GM12878 (cell line): ENCODE measurements around the gene ASRGL1. TPM values are rescaled to one million over a fixed set of nuclear protein-coding genes. Genes with fewer than 3 reads are reported as not detected.

Experiments used
- ATAC-seq: fragments of 200-7000 bp; cut with Tn5 transposase; 3 replicates; pipeline ENCODE4 v1.9.1; 2020; ENCODE audit warnings: mild to moderate bottlenecking, moderate library complexity
- BruUV-seq: library from RNA; stranded (reverse); fragments of 400-500 nt; replicated peaks from 2 replicates; lab custom pipeline; 2021; lab: Mats Ljungman, UMichigan
- CTCF ChIA-PET: fragments of 300-600 bp; sonication (Branson Sonifier 250); formaldehyde crosslinking; extraction: SDS; loops from one replicate; lab custom pipeline; 2021; ENCODE audit warnings: inconsistent platforms; lab: Yijun Ruan, JAX
- POLR2A ChIA-PET: fragments of 350-600 bp; formaldehyde crosslinking; extraction: SDS; loops from one replicate; lab custom pipeline; 2021; ENCODE audit warnings: inconsistent platforms; lab: Charles Lee
- RAD21 ChIA-PET: fragments of 300-600 bp; sonication (Branson Sonifier 250); formaldehyde crosslinking; loops from one replicate; lab custom pipeline; 2023; ENCODE audit warnings: antibody characterized with exemption; ENCODE audit not compliant: unreplicated experiment; lab: Charles Lee
- SMC1A ChIA-PET: fragments of 300-600 bp; sonication (Branson Sonifier 250); formaldehyde crosslinking; loops from one replicate; lab custom pipeline; 2023; ENCODE audit not compliant: unreplicated experiment, uncharacterized antibody; lab: Charles Lee
- DNase-seq: peaks from one replicate; pipeline ENCODE4 v3.0.0-alpha.2; 2011; ENCODE audit warnings: low read depth, low spot score
- FAIRE-seq: peaks from 3 replicates; lab custom pipeline; 2011; peaks lifted over from hg19 to GRCh38; lab: Jason Lieb, UNC
- H2AFZ ChIP-seq: 2 replicates; pipeline ENCODE4 v1.6.0; 2011; ENCODE audit warnings: low read depth, low read length, control low read depth; ENCODE audit not compliant: control insufficient read depth
- H3K27ac ChIP-seq: 2 replicates; pipeline ENCODE4 v1.5.1; 2011; ENCODE audit warnings: control low read depth; ENCODE audit not compliant: control insufficient read depth, insufficient read depth
- H3K27me3 ChIP-seq, 2 experiments: replicated peaks in 1 of 2; 2 replicates each; pipeline versions ENCODE4 v1.6.0 to v1.6.1; 2011; ENCODE audit warnings: low read length in 1 of 2; ENCODE audit not compliant: control insufficient read depth in 2 of 2, insufficient read depth in 2 of 2
- H3K36me3 ChIP-seq, 2 experiments: 2 replicates each; pipeline ENCODE4 v1.5.1; 2011; ENCODE audit warnings: low read length in 1 of 2; ENCODE audit not compliant: control insufficient read depth in 2 of 2, insufficient read depth in 2 of 2
- H3K4me1 ChIP-seq: 2 replicates; pipeline ENCODE4 v1.6.1; 2011; ENCODE audit warnings: mild to moderate bottlenecking, low read length, moderate library complexity, mixed read lengths; ENCODE audit not compliant: control insufficient read depth, insufficient read depth
- H3K4me2 ChIP-seq: 2 replicates; pipeline ENCODE4 v1.6.0; 2011; ENCODE audit warnings: control low read depth; ENCODE audit not compliant: control insufficient read depth, insufficient read depth
- H3K4me3 ChIP-seq: fragments of 200-600 bp; sonication (generic); 2 replicates; pipeline ENCODE4 v1.5.1; 2016
- H3K79me2 ChIP-seq: 2 replicates; pipeline ENCODE4 v1.6.0; 2011; ENCODE audit warnings: low read length; ENCODE audit not compliant: control insufficient read depth, insufficient read depth
- H3K9ac ChIP-seq: 2 replicates; pipeline ENCODE4 v1.8.0; 2011; ENCODE audit warnings: low read length, control low read depth, mixed read lengths; ENCODE audit not compliant: control insufficient read depth, insufficient read depth
- H3K9me3 ChIP-seq: replicated peaks from 3 replicates; pipeline ENCODE4 v1.5.1; 2011; ENCODE audit warnings: mild to moderate bottlenecking, low read length; ENCODE audit not compliant: control insufficient read depth, insufficient read depth
- H4K20me1 ChIP-seq: 2 replicates; pipeline ENCODE4 v1.6.0; 2011; ENCODE audit not compliant: control insufficient read depth, insufficient read depth
- EP300 ChIP-seq, 2 experiments: fragments of 150-350 bp in 1 of 2; IDR thresholded peaks; 2 replicates each; pipeline ENCODE4 v1.6.1; 2011 to 2012; ENCODE audit warnings: low read depth in 2 of 2, low read length in 2 of 2, borderline replicate concordance in 1 of 2, improper control_type of control experiment in 1 of 2, inconsistent platforms in 1 of 2; ENCODE audit not compliant: control insufficient read depth in 1 of 2
- POLR2A ChIP-seq: IDR thresholded peaks from 2 replicates; pipeline ENCODE4 v1.6.1; 2011; ENCODE audit warnings: low read depth, mild to moderate bottlenecking, low read length
- POLR2AphosphoS2 ChIP-seq: IDR thresholded peaks from 2 replicates; pipeline ENCODE4 v1.6.1; 2011; ENCODE audit warnings: low read depth, mild to moderate bottlenecking, low read length, improper control_type of control experiment, moderate library complexity
- SP1 ChIP-seq: IDR thresholded peaks from one replicate; pipeline ENCODE4 v1.6.1; 2011; ENCODE audit warnings: low read depth, low read length
- STAT3 ChIP-seq: IDR thresholded peaks from 2 replicates; pipeline ENCODE4 v1.6.1; 2011; ENCODE audit warnings: low read depth, low read length, improper control_type of control experiment
- TCF7 ChIP-seq: IDR thresholded peaks from 2 replicates; pipeline ENCODE4 v1.6.1; 2014; ENCODE audit warnings: antibody characterized with exemption, borderline replicate concordance
- WGBS: methylation state at CpG from one replicate; pipeline ENCODE4 v1.1.6; 2016; ENCODE audit warnings: low lambda C conversion rate; ENCODE audit not compliant: insufficient replicate concordance, insufficient coverage; ENCODE audit errors: missing lambda C conversion rate; 5-methylcytosine and 5-hydroxymethylcytosine counted together
- in situ Hi-C: fragments of 300-500 bp; cut with MboI; formaldehyde crosslinking; loops from 9 replicates; pipeline ENCODE4 v1.14.3; 2018; ENCODE audit warnings: mixed read lengths
- intact Hi-C: fragments of 100-400 bp; cut with micrococcal nuclease; formaldehyde crosslinking; loops from one replicate; pipeline ENCODE4 v1.14.2; 2022; ENCODE audit not compliant: unreplicated experiment
- polyA plus RNA-seq, 11 experiments: library from polyadenylated mRNA; depleted of rRNA in 4 of 11; unstranded in 6 of 11; stranded (reverse) in 5 of 11; fragments of >200 nt; fragmentation: Nextera tagmentation in 4 of 11; fragmentation: Illumina TruSeq in 1 of 11; extraction: Ambion mirVana in 4 of 11; extraction: Trizol in 1 of 11; gene quantifications; 1 replicate in 1 of 11; 2 replicates in 10 of 11; pipeline versions ENCODE4 v1.2.1 to v1.2.3, GENCODE V29; 2011 to 2016; ENCODE audit warnings: inconsistent platforms in 2 of 11, missing spikeins in 2 of 11, low read depth in 1 of 11
- total RNA-seq, 4 experiments: library from RNA; depleted of rRNA in 3 of 4; stranded (reverse); fragments of >200 nt in 3 of 4; fragmentation: Illumina TruSeq in 1 of 4; extraction: Trizol in 1 of 4; gene quantifications; 2 replicates each; pipeline versions ENCODE4 v1.2.1 to v1.2.3, GENCODE V29; 2013 to 2021
- TF ChIP-seq, protein P1 (sequence below): fragments of 450-650 bp; IDR thresholded peaks from 2 replicates; pipeline ENCODE4 v1.6.1; 2017; ENCODE audit warnings: antibody characterized with exemption, mild to moderate bottlenecking, moderate library complexity

Gene ASRGL1
- total and polyA plus RNA-seq, 10 of the 15 experiments (the other 5 are each of a cell fraction or from before 2014, with no cell fraction given) = 0.97 to 24.5 (median 4.8) TPM

DNA sequence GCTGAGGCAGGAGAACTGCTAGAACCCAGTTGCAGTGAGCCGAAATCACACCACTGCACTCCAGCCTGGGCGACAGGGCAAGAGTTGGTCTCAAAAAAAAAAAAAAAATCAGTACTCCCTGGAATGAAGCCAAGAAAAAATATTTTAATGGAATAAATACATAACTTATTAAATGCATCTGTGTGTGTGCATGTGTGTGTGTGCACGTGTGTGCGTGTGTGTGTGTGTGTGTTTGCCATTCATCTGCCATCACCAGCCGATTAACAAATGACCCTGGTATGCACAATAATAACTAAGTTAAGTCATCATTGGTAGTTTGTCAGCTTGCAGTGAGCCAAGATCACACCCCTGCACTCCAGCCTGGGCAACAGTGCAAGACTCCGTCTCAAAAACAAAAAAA is 46.6 kb downstream of the ASRGL1 start:
- Histone ChIP-seq H3K27me3 (no peaks in the 10 kb centered on the region), H3K4me2 (no peak overlapping the region), H3K4me3 (no peak overlapping the region), H2AFZ (no peak overlapping the region), H3K36me3 (no peaks in the 10 kb centered on the region), H3K79me2 (no peaks in the 10 kb centered on the region), H3K4me1 (peaks cover 8% of the 10 kb centered on the region), H3K9me3 (no peaks in the 10 kb centered on the region), H3K9ac (no peak overlapping the region), H4K20me1 (no peaks in the 10 kb centered on the region), H3K27ac (no peak overlapping the region)
- DNase-seq (no peak), FAIRE-seq (no peak), ATAC-seq (no peak)
- no TSS peak for BruUV-seq
- ChIA-PET SMC1A (no interaction called here), CTCF (interaction anchor here (0.6 to 1.5 kb wide), 4 partner anchors 44 to 666 kb away, joined by 3 to 5 read pairs (median 4); no protein-coding TSS in a partner anchor), POLR2A (interaction anchor here (0.5 to 0.7 kb wide), 2 partner anchors 60 to 161 kb away, joined by 3 to 5 read pairs; no protein-coding TSS in a partner anchor), RAD21 (no interaction called here)
- WGBS = 74% methylated on average over 6 of the region's 6 CpGs
- in situ Hi-C loops = no loop called here
- TF ChIP-seq EP300 (IDR thresholded peaks at IDR 0.05; ENCODE audit: borderline replicate concordance in 1 of 2, control insufficient read depth in 1 of 2, low read depth in 2 of 2, low read length in 2 of 2) (no peak), POLR2AphosphoS2 (no peak), STAT3 (no peak), TCF7 (no peak), POLR2A (no peak), SP1 (no peak)
- TF ChIP-seq, protein P1, sequence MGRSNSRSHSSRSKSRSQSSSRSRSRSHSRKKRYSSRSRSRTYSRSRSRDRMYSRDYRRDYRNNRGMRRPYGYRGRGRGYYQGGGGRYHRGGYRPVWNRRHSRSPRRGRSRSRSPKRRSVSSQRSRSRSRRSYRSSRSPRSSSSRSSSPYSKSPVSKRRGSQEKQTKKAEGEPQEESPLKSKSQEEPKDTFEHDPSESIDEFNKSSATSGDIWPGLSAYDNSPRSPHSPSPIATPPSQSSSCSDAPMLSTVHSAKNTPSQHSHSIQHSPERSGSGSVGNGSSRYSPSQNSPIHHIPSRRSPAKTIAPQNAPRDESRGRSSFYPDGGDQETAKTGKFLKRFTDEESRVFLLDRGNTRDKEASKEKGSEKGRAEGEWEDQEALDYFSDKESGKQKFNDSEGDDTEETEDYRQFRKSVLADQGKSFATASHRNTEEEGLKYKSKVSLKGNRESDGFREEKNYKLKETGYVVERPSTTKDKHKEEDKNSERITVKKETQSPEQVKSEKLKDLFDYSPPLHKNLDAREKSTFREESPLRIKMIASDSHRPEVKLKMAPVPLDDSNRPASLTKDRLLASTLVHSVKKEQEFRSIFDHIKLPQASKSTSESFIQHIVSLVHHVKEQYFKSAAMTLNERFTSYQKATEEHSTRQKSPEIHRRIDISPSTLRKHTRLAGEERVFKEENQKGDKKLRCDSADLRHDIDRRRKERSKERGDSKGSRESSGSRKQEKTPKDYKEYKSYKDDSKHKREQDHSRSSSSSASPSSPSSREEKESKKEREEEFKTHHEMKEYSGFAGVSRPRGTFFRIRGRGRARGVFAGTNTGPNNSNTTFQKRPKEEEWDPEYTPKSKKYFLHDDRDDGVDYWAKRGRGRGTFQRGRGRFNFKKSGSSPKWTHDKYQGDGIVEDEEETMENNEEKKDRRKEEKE = no peak
- intact Hi-C loops = no loop called here
